HepG2 (cell line): ENCODE measurements around the gene FUNDC1. TPM values are rescaled to one million over a fixed set of nuclear protein-coding genes. Genes with fewer than 3 reads are reported as not detected.

Experiments
- ATAC-seq: fragments of 200-7000 bp; cut with Tn5 transposase; 3 replicates; pipeline ENCODE4 v1.9.1; 2020; ENCODE audit warnings: mild to moderate bottlenecking, moderate library complexity
- BruUV-seq: library from RNA; stranded (reverse); fragments of 400-500 nt; replicated peaks from 2 replicates; lab custom pipeline; 2021; lab: Mats Ljungman, UMichigan
- CTCF ChIA-PET: fragments of 300-600 bp; formaldehyde crosslinking; extraction: SDS; loops from one replicate; lab custom pipeline; 2021; ENCODE audit warnings: low total read pairs, inconsistent platforms, low intra/inter-chr PET ratio; lab: Yijun Ruan, JAX
- POLR2A ChIA-PET: fragments of 350-600 bp; sonication (Branson Sonifier 250); formaldehyde crosslinking; loops from one replicate; lab custom pipeline; 2020; ENCODE audit warnings: antibody characterized with exemption, inconsistent platforms; lab: Yijun Ruan, JAX
- DNase-seq: peaks from one replicate; pipeline ENCODE4 v3.0.0-alpha.2; 2015; ENCODE audit warnings: low spot score
- FAIRE-seq: peaks from 3 replicates; lab custom pipeline; 2011; peaks lifted over from hg19 to GRCh38; lab: Jason Lieb, UNC
- H2AFZ ChIP-seq: one replicate; pipeline ENCODE4 v1.6.1; 2011; ENCODE audit warnings: low read length, inconsistent platforms
- H3K27ac ChIP-seq: fragments of 300-600 bp; 3 replicates; pipeline ENCODE4 v1.8.0; 2011; ENCODE audit warnings: mixed run types, mild to moderate bottlenecking, mixed read lengths, low read length, inconsistent platforms; ENCODE audit not compliant: insufficient read depth; ENCODE audit errors: extremely low read length
- H3K27me3 ChIP-seq, 2 experiments: fragments of 200-600 bp in 1 of 2; 2 replicates in 1 of 2; 3 replicates in 1 of 2; pipeline versions ENCODE4 v1.6.0 to v1.8.0; 2011; ENCODE audit warnings: low read length in 2 of 2, mild to moderate bottlenecking in 2 of 2, moderate library complexity in 2 of 2, inconsistent platforms in 1 of 2; ENCODE audit not compliant: insufficient read depth in 2 of 2, control insufficient read depth in 1 of 2
- H3K36me3 ChIP-seq, 2 experiments: fragments of 200-600 bp in 1 of 2; replicated peaks in 1 of 2; 2 replicates in 1 of 2; 3 replicates in 1 of 2; pipeline versions ENCODE4 v1.5.1 to v1.8.0; 2011; ENCODE audit warnings: low read length in 2 of 2, inconsistent platforms in 1 of 2; ENCODE audit not compliant: insufficient read depth in 2 of 2, control insufficient read depth in 1 of 2
- H3K4me1 ChIP-seq: 2 replicates; pipeline ENCODE4 v1.5.1; 2012; ENCODE audit warnings: low read length, inconsistent platforms; ENCODE audit not compliant: insufficient read depth
- H3K4me2 ChIP-seq: 2 replicates; pipeline ENCODE4 v1.6.0; 2011; ENCODE audit warnings: low read depth, low read length, inconsistent platforms
- H3K4me3 ChIP-seq, 3 experiments: fragments of 200-600 bp in 1 of 3; sonication (generic), shearing (Covaris generic) in 1 of 3; replicated peaks in 1 of 3; 2 replicates each; pipeline ENCODE4 v1.5.1; 2011 to 2016; ENCODE audit warnings: low read length in 3 of 3, inconsistent platforms in 2 of 3, low read depth in 2 of 3, mild to moderate bottlenecking in 2 of 3, control low read depth in 1 of 3, mixed read lengths in 1 of 3; ENCODE audit not compliant: insufficient read depth in 1 of 3
- H3K79me2 ChIP-seq: one replicate; pipeline ENCODE4 v1.6.1; 2011; ENCODE audit warnings: low read length, inconsistent platforms; ENCODE audit not compliant: insufficient read depth
- H3K9ac ChIP-seq: 2 replicates; pipeline ENCODE4 v1.6.0; 2011; ENCODE audit warnings: mild to moderate bottlenecking, low read depth, low read length, inconsistent platforms; ENCODE audit not compliant: insufficient read depth
- H3K9me3 ChIP-seq: 2 replicates; pipeline ENCODE4 v1.5.1; 2012; ENCODE audit warnings: mild to moderate bottlenecking, low read length
- H4K20me1 ChIP-seq: 2 replicates; pipeline ENCODE4 v1.6.0; 2011; ENCODE audit warnings: inconsistent platforms, mild to moderate bottlenecking, low read length, moderate library complexity; ENCODE audit not compliant: insufficient read depth
- HINFP ChIP-seq: sonication (generic); formaldehyde crosslinking; IDR thresholded peaks from 2 replicates; pipeline ENCODE4 v1.4.0; 2020; ENCODE audit warnings: low read depth, mild to moderate bottlenecking, missing genetic modification reagents
- PCBP1 ChIP-seq: fragments of 200-400 bp; formaldehyde crosslinking; IDR thresholded peaks from 2 replicates; pipeline ENCODE4 v1.6.1; 2017; ENCODE audit warnings: mild to moderate bottlenecking, low read depth, low read length, borderline replicate concordance
- PHF21A ChIP-seq: sonication (generic); formaldehyde crosslinking; IDR thresholded peaks from 2 replicates; pipeline ENCODE4 v1.5.0; 2020; ENCODE audit warnings: mild to moderate bottlenecking, missing genetic modification reagents
- SRSF9 ChIP-seq: fragments of 200-400 bp; formaldehyde crosslinking; IDR thresholded peaks from 2 replicates; pipeline ENCODE4 v1.6.1; 2018; ENCODE audit warnings: borderline replicate concordance, mild to moderate bottlenecking, low read depth, low read length; ENCODE audit not compliant: insufficient read depth, poor library complexity, severe bottlenecking
- STAG1 ChIP-seq: sonication (generic); formaldehyde crosslinking; IDR thresholded peaks from 2 replicates; pipeline ENCODE4 v1.4.0; 2020; ENCODE audit warnings: missing genetic modification reagents
- TP53 ChIP-seq: sonication (generic); formaldehyde crosslinking; conservative IDR thresholded peaks from 2 replicates; pipeline ENCODE4 v1.4.0; 2020; ENCODE audit warnings: missing genetic modification reagents
- WIZ ChIP-seq: sonication (generic); formaldehyde crosslinking; IDR thresholded peaks from 2 replicates; pipeline ENCODE4 v1.5.1; 2020; ENCODE audit warnings: mild to moderate bottlenecking, missing genetic modification reagents
- YEATS2 ChIP-seq: sonication (generic); formaldehyde crosslinking; IDR thresholded peaks from 2 replicates; pipeline ENCODE4 v1.4.0; 2020; ENCODE audit warnings: missing genetic modification reagents, borderline replicate concordance
- ZNF142 ChIP-seq: sonication (generic); formaldehyde crosslinking; IDR thresholded peaks from 2 replicates; pipeline ENCODE4 v1.4.0; 2020; ENCODE audit warnings: missing genetic modification reagents
- ZNF639 ChIP-seq: conservative IDR thresholded peaks from 2 replicates; pipeline ENCODE4 v1.6.1; 2018; ENCODE audit warnings: missing genetic modification reagents
- ZNF687 ChIP-seq: sonication (generic); formaldehyde crosslinking; IDR thresholded peaks from 2 replicates; pipeline ENCODE4 v1.5.1; 2020; ENCODE audit warnings: mild to moderate bottlenecking, missing genetic modification reagents, moderate library complexity
- WGBS: methylation state at CpG from one replicate; pipeline ENCODE4 v1.1.6; 2017; ENCODE audit warnings: low lambda C conversion rate; 5-methylcytosine and 5-hydroxymethylcytosine counted together
- in situ Hi-C: cut with HindIII; loops from 2 replicates; pipeline ENCODE4 v1.10.0; 2017; ENCODE audit warnings: low pct_unique_long_range_greater_than_20kb; ENCODE audit not compliant: extremely low pct_ligation_motif_present
- intact Hi-C: fragments of 100-400 bp; cut with micrococcal nuclease; formaldehyde crosslinking; loops from one replicate; pipeline ENCODE4 v1.10.0; 2022; ENCODE audit not compliant: unreplicated experiment
- polyA plus RNA-seq, 8 experiments: library from polyadenylated mRNA; depleted of rRNA in 3 of 8; stranded (reverse) in 7 of 8; unstranded in 1 of 8; fragments of >200 nt; fragmentation: Illumina TruSeq in 4 of 8; extraction: Trizol in 4 of 8; gene quantifications; 2 replicates each; pipeline versions ENCODE4 v1.2.1 to v1.2.3, GENCODE V29; 2011 to 2016; ENCODE audit warnings: low read depth in 4 of 8, missing spikeins in 1 of 8, mixed read lengths in 1 of 8; ENCODE audit not compliant: insufficient read depth in 1 of 8
- total RNA-seq, 5 experiments: library from RNA; depleted of rRNA; stranded (reverse); fragments of >200 nt; fragmentation: Illumina TruSeq; extraction: Trizol; gene quantifications; 2 replicates each; pipeline ENCODE4 v1.2.3, GENCODE V29; 2016; ENCODE audit warnings: low read depth in 1 of 5

FUNDC1 gene
- total and polyA plus RNA-seq, 2 of the 13 experiments (the other 11 are each of a cell fraction or from before 2014, with no cell fraction given): 11.9 to 13.9 TPM

GRCh38 chrX:44503560-44503959 lies 39.1 kb downstream of the FUNDC1 start:
- H3K36me3 ChIP-seq: no peaks in the 10 kb centered on the region
- CTCF ChIA-PET: no interaction called here
- no peak overlapping the region for H3K4me3 ChIP-seq
- H3K79me2 ChIP-seq: no peaks in the 10 kb centered on the region
- H3K9ac ChIP-seq: no peak overlapping the region
- H3K27ac ChIP-seq: no peak overlapping the region
- 100% methylated on average over 1 of the region's 4 CpGs for WGBS
- H3K9me3 ChIP-seq: no peaks in the 10 kb centered on the region
- H3K27me3 ChIP-seq: no peaks in the 10 kb centered on the region
- intact Hi-C loops (no loop called here), in situ Hi-C loops (no loop called here)
- POLR2A ChIA-PET: no interaction called here
- no peak overlapping the region for H2AFZ ChIP-seq
- DNase-seq: no peak
- H3K4me1 ChIP-seq: no peaks in the 10 kb centered on the region
- H4K20me1 ChIP-seq: no peaks in the 10 kb centered on the region
- H3K4me2 ChIP-seq: no peak overlapping the region
- BruUV-seq: no TSS peak
- FAIRE-seq: no peak
- no peak for ATAC-seq
- TF ChIP-seq SRSF9 (no peak), HINFP (CRISPR knock-in tag) (no peak), TP53 (CRISPR knock-in tag) (no peak), ZNF142 (CRISPR knock-in tag) (no peak), YEATS2 (CRISPR knock-in tag) (no peak), PCBP1 (no peak), ZNF687 (CRISPR knock-in tag) (no peak), WIZ (CRISPR knock-in tag) (no peak), PHF21A (CRISPR knock-in tag) (no peak), ZNF639 (CRISPR knock-in tag) (no peak), STAG1 (CRISPR knock-in tag) (no peak)
